ENCODE data around the gene OPN3.

- TF ChIP-seq CTCF (IDR thresholded peaks at IDR 0.05) (no peak), HDAC2 (IDR thresholded peaks at IDR 0.05) (no peak), PHF8 (IDR thresholded peaks at IDR 0.05; ENCODE audit: borderline replicate concordance, low read depth) (no peak), MAFK (IDR thresholded peaks at IDR 0.05; ENCODE audit: partially characterized antibody) (no peak), JUN (IDR thresholded peaks at IDR 0.05) (no peak), POLR2A (IDR thresholded peaks at IDR 0.05; ENCODE audit: low read length) (no peak), CBX8 (IDR thresholded peaks at IDR 0.05) (no peak), CHD2 (IDR thresholded peaks at IDR 0.05; ENCODE audit: low read length, partially characterized antibody) (no peak), USF2 (IDR thresholded peaks at IDR 0.05) (no peak), TP53 (CRISPR knock-in tag; IDR thresholded peaks at IDR 0.05) (no peak), SREBF2 (IDR thresholded peaks at IDR 0.05) (no peak), MYC (IDR thresholded peaks at IDR 0.05; ENCODE audit: borderline replicate concordance, low read length) (no peak), SMC3 (IDR thresholded peaks at IDR 0.05) (no peak)
Measured at GRCh38 chr1:241652012-241652411, 11.8 kb upstream of the OPN3 start, which contains the start of gene WDR64.
